Fibroblast of lung (primary cell): Measurements from ENCODE around the gene APP. TPM values are rescaled to one million over a fixed set of nuclear protein-coding genes. Genes with fewer than 3 reads are reported as not detected.
A peak's percentile ranks its signal among the peaks of the same experiment; 100 is the strongest.

ENCODE experiments used
- DNase-seq, 2 donors: peaks; one replicate each; pipeline versions ENCODE4 v3.0.0 to v3.0.0-alpha.2; 2010; ENCODE audit warnings: low read depth in 2 of 2
- H2AFZ ChIP-seq: 2 replicates; pipeline ENCODE4 v1.5.1; 2012; ENCODE audit warnings: low read length, control low read depth, inconsistent platforms
- H3K27ac ChIP-seq: 2 replicates; pipeline ENCODE4 v1.5.1; 2011; ENCODE audit warnings: low read length, control low read depth; ENCODE audit not compliant: insufficient read depth
- H3K27me3 ChIP-seq: 2 replicates; pipeline ENCODE4 v1.5.1; 2011; ENCODE audit warnings: mild to moderate bottlenecking, low read length; ENCODE audit not compliant: control insufficient read depth, insufficient read depth
- H3K36me3 ChIP-seq: 2 replicates; pipeline ENCODE4 v1.5.1; 2011; ENCODE audit warnings: low read length; ENCODE audit not compliant: control insufficient read depth, insufficient read depth
- H3K4me1 ChIP-seq: 2 replicates; pipeline ENCODE4 v1.5.1; 2011; ENCODE audit warnings: low read length; ENCODE audit not compliant: control insufficient read depth, insufficient read depth; ENCODE audit errors: extremely low read depth
- H3K4me2 ChIP-seq: 2 replicates; pipeline ENCODE4 v1.5.1; 2011; ENCODE audit warnings: low read length, control low read depth; ENCODE audit not compliant: insufficient read depth; ENCODE audit errors: extremely low read depth
- H3K4me3 ChIP-seq, 4 experiments: fragments of 200-600 bp in 1 of 4; sonication (generic) in 1 of 4; replicated peaks in 1 of 4; 2 replicates each; pipeline ENCODE4 v1.5.1; 2011 to 2016; ENCODE audit warnings: low read length in 4 of 4, low read depth in 3 of 4, mild to moderate bottlenecking in 3 of 4, control low read depth in 2 of 4, inconsistent platforms in 1 of 4, mixed read lengths in 1 of 4; ENCODE audit not compliant: insufficient read depth in 1 of 4; ENCODE audit errors: control extremely low read depth in 1 of 4
- H3K79me2 ChIP-seq: 2 replicates; pipeline ENCODE4 v1.5.1; 2012; ENCODE audit warnings: mild to moderate bottlenecking, low read length, inconsistent platforms; ENCODE audit not compliant: control insufficient read depth, insufficient read depth
- H3K9ac ChIP-seq: 2 replicates; pipeline ENCODE4 v1.5.1; 2011; ENCODE audit warnings: mild to moderate bottlenecking, low read length, control low read depth; ENCODE audit not compliant: insufficient read depth
- H3K9me3 ChIP-seq: 2 replicates; pipeline ENCODE4 v1.5.1; 2012; ENCODE audit warnings: low read depth, low read length; ENCODE audit not compliant: control insufficient read depth, insufficient read depth
- H4K20me1 ChIP-seq: 2 replicates; pipeline ENCODE4 v1.5.1; 2011; ENCODE audit warnings: low read length; ENCODE audit not compliant: control insufficient read depth, insufficient read depth; ENCODE audit errors: extremely low read depth
- EZH2 ChIP-seq: IDR thresholded peaks from 2 replicates; pipeline ENCODE4 v1.5.1; 2012; ENCODE audit warnings: low read length, control low read depth, mild to moderate bottlenecking; ENCODE audit errors: missing control alignments
- polyA plus RNA-seq, 2 donors: library from polyadenylated mRNA; depleted of rRNA in 1 of 2; stranded (reverse) in 1 of 2; unstranded in 1 of 2; fragments of >200 nt; gene quantifications; 2 replicates each; pipeline ENCODE4 v1.2.1, GENCODE V29; 2011 to 2012; ENCODE audit warnings: missing spikeins in 1 of 2
- total RNA-seq: library from RNA; depleted of rRNA; stranded (reverse); fragments of >200 nt; gene quantifications from 2 replicates; pipeline ENCODE4 v1.2.1, GENCODE V29; 2014
- TF ChIP-seq, protein P1 (sequence below), 2 donors: IDR thresholded peaks in 1 of 2; conservative IDR thresholded peaks in 1 of 2; 1 replicate in 1 of 2; 2 replicates in 1 of 2; pipeline ENCODE4 v1.5.1; 2011 to 2012; ENCODE audit warnings: low read length in 2 of 2, control low read depth in 1 of 2, inconsistent platforms in 1 of 2, low read depth in 1 of 2, mild to moderate bottlenecking in 1 of 2

The APP gene
- total and polyA plus RNA-seq, 2 donors (not counting 1 experiment from before 2014, with no cell fraction given) = 633 to 1,088 TPM

DNA sequence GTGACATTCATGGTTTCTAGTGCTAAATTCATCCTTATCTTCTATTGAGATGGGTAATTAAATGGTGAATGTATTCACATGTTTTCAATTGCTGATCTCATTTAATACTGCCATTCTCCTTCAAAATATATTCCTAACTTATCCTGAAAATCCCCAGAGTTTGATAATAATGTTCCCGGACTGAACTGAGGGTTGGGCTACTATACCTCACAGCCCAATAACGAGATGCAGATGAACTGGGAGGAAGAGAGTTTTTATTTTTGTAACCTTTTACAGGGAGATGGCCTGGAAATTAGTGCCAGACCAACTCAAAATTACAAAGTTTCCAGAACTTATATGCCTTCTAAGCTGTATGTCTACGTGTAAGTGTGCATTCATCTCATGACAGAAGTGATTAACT lies 210.8 kb downstream of the APP start:
- Histone ChIP-seq H3K27ac (no peak overlapping the region), H3K4me2 (no peak overlapping the region), H4K20me1 (no peaks in the 10 kb centered on the region), H3K79me2 (no peaks in the 10 kb centered on the region), H3K4me1 (no peaks in the 10 kb centered on the region), H3K27me3 (no peaks in the 10 kb centered on the region), H3K36me3 (peaks cover 2% of the 10 kb centered on the region), H3K9me3 (no peaks in the 10 kb centered on the region), H3K4me3 (no peak overlapping the region), H3K9ac (no peak overlapping the region), H2AFZ (no peak overlapping the region)
- no peak for TF ChIP-seq EZH2
- TF ChIP-seq, protein P1, sequence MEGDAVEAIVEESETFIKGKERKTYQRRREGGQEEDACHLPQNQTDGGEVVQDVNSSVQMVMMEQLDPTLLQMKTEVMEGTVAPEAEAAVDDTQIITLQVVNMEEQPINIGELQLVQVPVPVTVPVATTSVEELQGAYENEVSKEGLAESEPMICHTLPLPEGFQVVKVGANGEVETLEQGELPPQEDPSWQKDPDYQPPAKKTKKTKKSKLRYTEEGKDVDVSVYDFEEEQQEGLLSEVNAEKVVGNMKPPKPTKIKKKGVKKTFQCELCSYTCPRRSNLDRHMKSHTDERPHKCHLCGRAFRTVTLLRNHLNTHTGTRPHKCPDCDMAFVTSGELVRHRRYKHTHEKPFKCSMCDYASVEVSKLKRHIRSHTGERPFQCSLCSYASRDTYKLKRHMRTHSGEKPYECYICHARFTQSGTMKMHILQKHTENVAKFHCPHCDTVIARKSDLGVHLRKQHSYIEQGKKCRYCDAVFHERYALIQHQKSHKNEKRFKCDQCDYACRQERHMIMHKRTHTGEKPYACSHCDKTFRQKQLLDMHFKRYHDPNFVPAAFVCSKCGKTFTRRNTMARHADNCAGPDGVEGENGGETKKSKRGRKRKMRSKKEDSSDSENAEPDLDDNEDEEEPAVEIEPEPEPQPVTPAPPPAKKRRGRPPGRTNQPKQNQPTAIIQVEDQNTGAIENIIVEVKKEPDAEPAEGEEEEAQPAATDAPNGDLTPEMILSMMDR (conservative IDR thresholded peaks at IDR 0.05 in 1 of 2, IDR thresholded peaks at IDR 0.05 in 1 of 2; ENCODE audit: low read depth in 1 of 2, low read length in 2 of 2) = no peak
- DNase-seq = no peak

DNA sequence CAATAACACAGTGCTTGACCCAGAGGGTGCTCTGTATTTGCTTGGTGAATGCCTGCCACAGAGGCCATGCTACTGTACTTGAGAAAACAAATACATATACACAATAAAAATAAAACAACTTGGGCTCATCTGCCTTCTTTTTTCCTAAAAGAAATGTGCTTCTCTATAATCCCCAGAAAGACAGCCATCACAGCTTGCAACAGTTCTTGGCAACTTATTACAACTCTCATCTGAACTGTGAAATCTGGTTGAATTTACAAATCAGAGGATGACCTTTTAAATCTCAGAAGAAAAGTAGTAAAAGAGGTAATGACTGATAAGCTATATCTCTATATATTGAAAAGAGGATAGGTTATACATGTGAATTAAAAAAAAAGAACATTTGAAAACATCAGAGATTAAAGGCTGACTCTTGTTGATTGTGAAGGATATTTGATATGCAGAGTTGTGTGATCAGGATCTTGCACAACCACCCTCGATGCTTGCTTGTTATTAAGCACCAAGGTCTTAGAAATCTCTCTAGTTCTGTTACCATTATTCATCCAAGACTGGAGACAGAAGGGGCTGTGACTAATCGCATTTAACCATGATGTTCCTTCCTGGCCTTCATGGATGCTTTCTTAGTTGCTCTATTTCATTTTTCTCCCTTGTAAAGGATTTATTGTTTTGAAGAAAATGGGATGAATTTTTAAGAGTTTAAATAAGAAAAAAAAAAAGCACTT lies 213.4 kb downstream of the APP start:
- Histone ChIP-seq H3K4me3 (no peak overlapping the region), H4K20me1 (no peaks in the 10 kb centered on the region), H3K27ac (no peak overlapping the region), H3K9me3 (no peaks in the 10 kb centered on the region), H2AFZ (no peak overlapping the region), H3K4me2 (no peak overlapping the region), H3K79me2 (no peaks in the 10 kb centered on the region), H3K36me3 (peaks cover 2% of the 10 kb centered on the region), H3K9ac (no peak overlapping the region), H3K27me3 (no peaks in the 10 kb centered on the region), H3K4me1 (no peaks in the 10 kb centered on the region)
- peak; percentile 78 to 80 for DNase-seq
- TF ChIP-seq EZH2 = no peak
- TF ChIP-seq, protein P1 (conservative IDR thresholded peaks at IDR 0.05 in 1 of 2, IDR thresholded peaks at IDR 0.05 in 1 of 2; ENCODE audit: low read depth in 1 of 2, low read length in 2 of 2) = no peak

DNA sequence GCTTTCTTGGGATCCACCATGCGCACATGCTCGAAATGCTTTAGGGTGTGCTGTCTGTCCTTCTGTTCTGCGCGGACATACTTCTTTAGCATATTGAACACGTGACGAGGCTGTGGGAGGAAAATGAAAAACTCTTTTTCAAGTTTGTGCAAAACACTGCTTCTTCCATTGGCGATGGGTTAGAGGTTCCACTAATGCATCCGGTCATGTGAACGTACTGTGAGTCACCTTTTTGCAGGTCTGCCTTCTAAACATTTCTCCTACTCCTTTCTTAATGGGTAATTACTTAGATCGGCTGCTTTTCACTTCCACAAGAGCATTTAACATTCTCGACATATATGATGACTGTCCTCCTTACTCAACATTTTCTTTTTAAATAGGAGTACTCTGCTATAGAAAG lies 214.9 kb downstream of the APP start:
- no peaks in the 10 kb centered on the region for H3K4me1 ChIP-seq
- TF ChIP-seq, protein P1 (conservative IDR thresholded peaks at IDR 0.05 in 1 of 2, IDR thresholded peaks at IDR 0.05 in 1 of 2; ENCODE audit: low read depth in 1 of 2, low read length in 2 of 2) = no peak
- no peak for TF ChIP-seq EZH2
- H3K36me3 ChIP-seq = peaks cover 2% of the 10 kb centered on the region
- H3K27ac ChIP-seq = no peak overlapping the region
- no peaks in the 10 kb centered on the region for H4K20me1 ChIP-seq
- H3K9ac ChIP-seq = no peak overlapping the region
- H3K27me3 ChIP-seq = no peaks in the 10 kb centered on the region
- H3K9me3 ChIP-seq = no peaks in the 10 kb centered on the region
- no peak overlapping the region for H3K4me2 ChIP-seq
- no peaks in the 10 kb centered on the region for H3K79me2 ChIP-seq
- H3K4me3 ChIP-seq = no peak overlapping the region
- H2AFZ ChIP-seq = no peak overlapping the region
- DNase-seq = no peak
